Testis (tissue), 2 donors: ENCODE results near the gene ACTMAP.

Source experiments
- POLR2A ChIP-seq: fragments of 450-650 bp; IDR thresholded peaks from one replicate; pipeline ENCODE4 v1.6.1; 2017; ENCODE audit warnings: antibody characterized with exemption, mild to moderate bottlenecking, moderate library complexity
- TF ChIP-seq, protein P1 (sequence below), 3 experiments: fragments of 450-650 bp in 2 of 3; fragments of 200-600 bp in 1 of 3; sonication (generic) in 1 of 3; IDR thresholded peaks; one replicate each; pipeline ENCODE4 v1.5.1; 2016 to 2019; ENCODE audit warnings: antibody characterized with exemption in 3 of 3, mild to moderate bottlenecking in 2 of 3, moderate library complexity in 1 of 3

- no peak for TF ChIP-seq POLR2A
- TF ChIP-seq, protein P1, sequence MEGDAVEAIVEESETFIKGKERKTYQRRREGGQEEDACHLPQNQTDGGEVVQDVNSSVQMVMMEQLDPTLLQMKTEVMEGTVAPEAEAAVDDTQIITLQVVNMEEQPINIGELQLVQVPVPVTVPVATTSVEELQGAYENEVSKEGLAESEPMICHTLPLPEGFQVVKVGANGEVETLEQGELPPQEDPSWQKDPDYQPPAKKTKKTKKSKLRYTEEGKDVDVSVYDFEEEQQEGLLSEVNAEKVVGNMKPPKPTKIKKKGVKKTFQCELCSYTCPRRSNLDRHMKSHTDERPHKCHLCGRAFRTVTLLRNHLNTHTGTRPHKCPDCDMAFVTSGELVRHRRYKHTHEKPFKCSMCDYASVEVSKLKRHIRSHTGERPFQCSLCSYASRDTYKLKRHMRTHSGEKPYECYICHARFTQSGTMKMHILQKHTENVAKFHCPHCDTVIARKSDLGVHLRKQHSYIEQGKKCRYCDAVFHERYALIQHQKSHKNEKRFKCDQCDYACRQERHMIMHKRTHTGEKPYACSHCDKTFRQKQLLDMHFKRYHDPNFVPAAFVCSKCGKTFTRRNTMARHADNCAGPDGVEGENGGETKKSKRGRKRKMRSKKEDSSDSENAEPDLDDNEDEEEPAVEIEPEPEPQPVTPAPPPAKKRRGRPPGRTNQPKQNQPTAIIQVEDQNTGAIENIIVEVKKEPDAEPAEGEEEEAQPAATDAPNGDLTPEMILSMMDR (IDR thresholded peaks at IDR 0.05) = no peak
These were observed 17.1 kb downstream of the ACTMAP start for GRCh38 chr19:40733149-40733548.
